ENCODE results near the gene CPOX. TPM values are rescaled to one million over a fixed set of nuclear protein-coding genes. Genes with fewer than 3 reads are reported as not detected.
A peak's percentile ranks its signal among the peaks of the same experiment; 100 is the strongest.

The CPOX gene
- total RNA-seq, 4 donors from 2014 or later, result 16.8 to 68.5 (median 36.0) TPM

DNA sequence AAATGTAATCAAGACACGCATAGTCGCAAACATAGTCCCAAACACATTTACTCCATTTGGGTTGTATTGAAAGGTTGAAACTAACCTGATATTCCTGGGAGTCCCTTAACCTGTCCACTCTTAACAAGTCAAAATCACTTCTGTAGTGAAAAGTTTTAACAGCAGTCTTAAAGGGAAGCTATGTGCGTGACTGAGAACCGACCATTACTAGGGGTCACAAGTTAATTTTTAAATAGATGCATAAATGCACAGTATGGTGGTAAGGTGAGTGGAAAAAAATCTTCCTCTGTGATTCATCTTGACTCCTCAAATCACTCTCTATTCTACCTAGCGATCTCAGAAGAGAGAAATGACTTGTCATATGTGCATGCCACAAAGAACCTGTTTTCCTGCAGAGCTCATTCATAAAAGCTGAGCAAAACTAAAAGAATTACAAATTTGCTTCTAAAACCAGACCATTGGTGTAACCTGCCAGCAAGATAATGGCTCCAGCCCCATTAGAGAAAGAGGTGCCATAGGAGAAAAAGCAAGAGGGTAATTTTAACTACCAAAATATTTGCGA lies 56.9 kb downstream of the CPOX start:
- Histone ChIP-seq H3K9me3 (no peaks in the 10 kb centered on the region), H3K36me3 (no peaks in the 10 kb centered on the region), H3K27ac (peak overlapping the region in 3 of 4 donors; percentile 28 to 62 (median 59)), H3K27me3 (no peaks in the 10 kb centered on the region), H3K4me3 (peak overlapping the region in 1 of 4 donors; percentile 1), H3K4me1 (no peaks in the 10 kb centered on the region)
- no peak for DNase-seq
- no peak for TF ChIP-seq POLR2A (IDR thresholded peaks at IDR 0.05)
- TF ChIP-seq, protein P1, sequence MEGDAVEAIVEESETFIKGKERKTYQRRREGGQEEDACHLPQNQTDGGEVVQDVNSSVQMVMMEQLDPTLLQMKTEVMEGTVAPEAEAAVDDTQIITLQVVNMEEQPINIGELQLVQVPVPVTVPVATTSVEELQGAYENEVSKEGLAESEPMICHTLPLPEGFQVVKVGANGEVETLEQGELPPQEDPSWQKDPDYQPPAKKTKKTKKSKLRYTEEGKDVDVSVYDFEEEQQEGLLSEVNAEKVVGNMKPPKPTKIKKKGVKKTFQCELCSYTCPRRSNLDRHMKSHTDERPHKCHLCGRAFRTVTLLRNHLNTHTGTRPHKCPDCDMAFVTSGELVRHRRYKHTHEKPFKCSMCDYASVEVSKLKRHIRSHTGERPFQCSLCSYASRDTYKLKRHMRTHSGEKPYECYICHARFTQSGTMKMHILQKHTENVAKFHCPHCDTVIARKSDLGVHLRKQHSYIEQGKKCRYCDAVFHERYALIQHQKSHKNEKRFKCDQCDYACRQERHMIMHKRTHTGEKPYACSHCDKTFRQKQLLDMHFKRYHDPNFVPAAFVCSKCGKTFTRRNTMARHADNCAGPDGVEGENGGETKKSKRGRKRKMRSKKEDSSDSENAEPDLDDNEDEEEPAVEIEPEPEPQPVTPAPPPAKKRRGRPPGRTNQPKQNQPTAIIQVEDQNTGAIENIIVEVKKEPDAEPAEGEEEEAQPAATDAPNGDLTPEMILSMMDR (IDR thresholded peaks at IDR 0.05), result no peak

DNA sequence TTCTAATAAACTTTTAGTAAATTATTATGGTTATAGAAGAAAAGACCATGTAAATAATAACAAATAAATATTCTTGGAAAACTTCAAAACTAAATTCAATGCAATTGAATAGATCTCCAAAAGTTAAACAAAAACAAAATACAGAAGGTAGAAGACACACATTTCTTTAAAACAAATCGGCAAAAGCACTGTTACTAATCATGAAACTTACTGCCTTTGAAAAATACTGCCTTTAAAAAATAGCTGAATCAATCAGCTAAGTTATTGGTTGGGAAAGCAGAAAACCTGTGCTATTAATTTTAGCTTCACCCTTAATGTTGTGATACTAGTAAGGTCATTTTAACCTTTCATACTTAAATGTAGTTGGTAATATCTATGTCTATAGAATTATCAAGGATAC lies 58.7 kb downstream of the CPOX start:
- Histone ChIP-seq H3K27ac (peak overlapping the region in 2 of 4 donors; percentile 62 to 69), H3K27me3 (no peaks in the 10 kb centered on the region), H3K4me3 (peak overlapping the region in 1 of 4 donors; percentile 19), H3K9me3 (no peaks in the 10 kb centered on the region), H3K4me1 (no peaks in the 10 kb centered on the region), H3K36me3 (no peaks in the 10 kb centered on the region)
- DNase-seq, result no peak
- TF ChIP-seq POLR2A (IDR thresholded peaks at IDR 0.05), result no peak
- TF ChIP-seq, protein P1 (IDR thresholded peaks at IDR 0.05), result no peak

GRCh38 chr3:98534168-98534567 lies 59.2 kb downstream of the CPOX start:
- TF ChIP-seq, protein P1 (IDR thresholded peaks at IDR 0.05), result no peak
- no peak for TF ChIP-seq POLR2A (IDR thresholded peaks at IDR 0.05)
- H3K4me3 ChIP-seq, result peak overlapping the region in 1 of 4 donors; percentile 19
- no peaks in the 10 kb centered on the region for H3K27me3 ChIP-seq
- H3K9me3 ChIP-seq, result no peaks in the 10 kb centered on the region
- H3K36me3 ChIP-seq, result no peaks in the 10 kb centered on the region
- no peak for DNase-seq
- H3K27ac ChIP-seq, result peak overlapping the region in 2 of 4 donors; percentile 62 to 69
- no peaks in the 10 kb centered on the region for H3K4me1 ChIP-seq

DNA sequence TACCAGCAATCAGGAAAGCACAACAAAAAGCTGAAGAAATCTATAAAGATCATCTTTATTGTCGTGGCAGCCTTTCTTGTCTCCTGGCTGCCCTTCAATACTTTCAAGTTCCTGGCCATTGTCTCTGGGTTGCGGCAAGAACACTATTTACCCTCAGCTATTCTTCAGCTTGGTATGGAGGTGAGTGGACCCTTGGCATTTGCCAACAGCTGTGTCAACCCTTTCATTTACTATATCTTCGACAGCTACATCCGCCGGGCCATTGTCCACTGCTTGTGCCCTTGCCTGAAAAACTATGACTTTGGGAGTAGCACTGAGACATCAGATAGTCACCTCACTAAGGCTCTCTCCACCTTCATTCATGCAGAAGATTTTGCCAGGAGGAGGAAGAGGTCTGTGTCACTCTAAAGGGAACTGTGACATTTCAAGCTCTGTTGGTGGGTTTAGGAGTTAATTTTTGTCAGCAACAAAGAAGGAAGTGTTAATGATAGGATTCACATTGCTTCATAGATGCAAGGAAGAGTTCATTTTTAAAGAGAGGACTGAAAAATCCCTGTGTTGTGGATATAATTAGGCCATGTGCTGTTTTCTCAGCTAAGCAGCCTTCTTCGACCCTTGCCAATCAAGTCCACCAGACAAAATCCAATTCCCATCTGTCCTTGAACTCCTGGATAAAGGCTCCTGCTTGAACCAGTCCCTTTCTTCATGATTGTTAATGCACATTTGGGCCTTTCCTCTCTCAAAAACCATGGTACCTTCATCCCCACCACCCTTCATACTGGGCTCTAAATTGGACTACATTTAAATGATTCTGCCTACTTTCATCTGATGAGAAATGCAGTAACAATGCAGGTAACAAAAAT lies 60.5 kb downstream of the CPOX start:
- H3K4me1 ChIP-seq, result no peaks in the 10 kb centered on the region
- peak overlapping the region in 3 of 4 donors; percentile 25 to 30 (median 26) for H3K4me3 ChIP-seq
- TF ChIP-seq, protein P1 (IDR thresholded peaks at IDR 0.05), result no peak
- TF ChIP-seq POLR2A (IDR thresholded peaks at IDR 0.05), result no peak
- no peaks in the 10 kb centered on the region for H3K36me3 ChIP-seq
- DNase-seq, result no peak
- H3K9me3 ChIP-seq, result no peaks in the 10 kb centered on the region
- no peaks in the 10 kb centered on the region for H3K27me3 ChIP-seq
- peak overlapping the region in 3 of 4 donors; percentile 49 to 69 (median 62) for H3K27ac ChIP-seq

GRCh38 chr3:98532275-98532637 lies 61.2 kb downstream of the CPOX start:
- Histone ChIP-seq H3K27ac (peak overlapping the region in 3 of 4 donors; percentile 49 to 69 (median 62)), H3K36me3 (no peaks in the 10 kb centered on the region), H3K9me3 (no peaks in the 10 kb centered on the region), H3K4me3 (peak overlapping the region in 3 of 4 donors; percentile 25 to 30 (median 26)), H3K4me1 (no peaks in the 10 kb centered on the region), H3K27me3 (no peaks in the 10 kb centered on the region)
- no peak for DNase-seq
- TF ChIP-seq, protein P1 (IDR thresholded peaks at IDR 0.05), result no peak
- no peak for TF ChIP-seq POLR2A (IDR thresholded peaks at IDR 0.05)

Data from Peyer's patch (tissue), 4 donors.